Measurements from ENCODE around the gene SPATA45.
A peak's percentile ranks its signal among the peaks of the same experiment; 100 is the strongest.
"Not testable (repeated sequence)": the region's sequence is repeated elsewhere in the genome, so short reads cannot be mapped to it uniquely, and the experiment has no call there.

The SPATA45 gene

DNA sequence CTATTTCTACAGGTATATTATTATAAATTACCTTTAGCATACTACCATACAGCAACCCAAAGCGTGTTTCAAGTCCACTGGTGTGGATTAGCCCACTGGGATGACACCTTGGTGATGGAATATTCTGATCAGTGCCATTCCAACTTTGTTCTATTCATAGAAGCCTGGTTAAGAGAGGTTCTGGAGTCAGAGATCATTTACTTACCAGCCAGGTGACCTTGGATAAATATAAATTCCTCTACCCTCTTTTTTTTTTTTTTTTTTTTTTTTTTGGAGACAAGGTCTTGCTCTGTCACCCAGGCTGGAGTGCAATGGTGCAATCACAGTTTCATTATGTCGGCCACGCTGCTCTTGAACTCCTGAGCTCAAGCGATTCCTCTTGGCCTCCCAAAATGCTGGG lies at the start of gene SPATA45:
Gene SPATA45 (minus strand): TSS at position 101 of the 400 bp plus-strand sequence. CDS start 11,500 bp downstream, outside the sequence.
- DNase-seq (ENCODE audit: low spot score): no peak

DNA sequence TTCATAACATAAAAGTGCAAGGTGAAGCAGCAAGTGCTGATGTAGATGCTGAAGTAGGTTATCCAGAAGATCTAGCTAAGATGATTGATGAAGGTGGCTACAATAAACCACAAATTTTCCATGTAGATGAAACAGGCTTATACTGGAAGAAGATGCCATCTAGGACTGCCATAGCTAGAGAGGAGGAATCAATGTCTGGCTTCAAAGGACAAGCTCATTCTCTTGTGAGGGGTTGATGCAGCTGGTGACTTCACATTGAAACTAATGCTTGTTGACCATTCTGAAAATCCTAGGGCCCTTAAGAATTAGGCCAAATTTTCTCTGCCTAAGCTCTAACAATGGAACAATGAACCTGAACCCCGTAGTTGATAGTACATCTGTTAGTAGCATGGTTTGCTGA lies 44.7 kb upstream of the SPATA45 start:
- no peak for DNase-seq (ENCODE audit: low spot score)

DNA sequence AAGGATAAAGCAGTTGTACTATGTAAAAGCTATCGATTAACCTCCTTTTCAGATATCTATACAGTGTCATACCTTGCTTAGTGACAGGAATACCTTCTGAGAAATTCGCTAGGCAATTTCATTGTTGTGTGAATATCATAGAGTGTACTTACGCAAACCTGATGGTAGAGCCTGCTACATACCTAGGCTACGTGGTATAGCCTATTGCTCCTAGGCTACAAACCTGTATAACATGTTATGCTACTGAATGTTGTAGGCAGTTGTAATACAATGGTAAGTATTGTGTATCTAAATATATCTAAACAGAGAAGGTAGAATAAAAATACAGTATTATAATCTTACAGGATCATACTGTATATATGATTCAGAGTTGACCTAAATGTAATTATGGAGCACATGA lies 37.1 kb upstream of the SPATA45 start:
- DNase-seq (ENCODE audit: low spot score): no peak

DNA sequence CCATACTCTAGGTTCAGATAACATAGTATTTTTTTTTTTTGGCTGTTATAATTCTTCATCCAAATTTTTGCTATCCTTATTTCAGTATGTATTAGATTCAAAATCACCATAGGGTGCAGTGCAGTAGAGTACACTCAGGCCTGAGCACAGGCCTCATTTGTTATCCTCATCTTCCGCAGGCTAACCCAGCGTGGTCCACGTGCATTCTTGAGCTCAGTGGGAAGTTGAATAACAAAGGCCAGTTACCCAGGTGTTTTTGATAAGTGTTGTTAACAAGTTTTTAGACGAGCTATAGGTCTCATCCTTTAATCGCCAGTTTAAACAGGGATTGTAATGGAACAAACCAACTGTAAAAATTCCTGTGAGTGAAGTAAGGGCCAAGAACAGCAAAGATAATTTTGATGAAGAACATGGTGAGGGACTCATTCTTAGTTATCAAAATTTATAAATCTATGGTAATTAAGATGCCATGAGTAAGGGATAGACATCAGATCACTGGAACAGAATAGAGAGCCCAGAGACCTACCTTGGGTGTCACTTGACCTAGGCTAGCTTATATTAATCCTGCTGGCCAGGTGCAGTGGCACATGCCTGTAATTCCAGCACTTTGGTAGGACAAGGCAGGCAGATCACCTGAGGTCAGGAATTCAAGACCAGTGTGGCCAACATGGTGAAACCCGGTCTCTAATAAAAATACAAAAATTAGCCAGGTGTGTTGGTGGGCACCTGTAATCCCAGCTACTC lies 32.7 kb upstream of the SPATA45 start:
- DNase-seq (ENCODE audit: low spot score): no peak

DNA sequence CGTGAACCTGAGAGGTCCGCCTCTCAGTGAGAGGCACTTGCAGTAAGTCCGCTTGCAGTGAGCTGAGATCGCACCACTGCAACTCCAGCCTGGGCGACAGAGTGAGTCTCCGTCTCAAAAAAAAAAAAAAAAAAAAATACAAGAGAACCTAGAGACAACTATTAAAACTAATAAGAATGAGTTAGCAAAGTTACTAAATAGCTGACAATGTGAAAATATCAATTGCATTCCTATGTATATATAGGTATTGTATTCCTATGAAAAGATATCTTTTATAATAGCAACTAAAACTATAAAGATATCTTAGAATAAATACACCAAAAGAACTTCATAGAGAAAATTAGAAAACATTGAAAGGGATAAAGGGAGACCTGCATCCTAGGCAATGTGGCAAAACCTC lies 31.0 kb upstream of the SPATA45 start:
- no peak for DNase-seq (ENCODE audit: low spot score)

DNA sequence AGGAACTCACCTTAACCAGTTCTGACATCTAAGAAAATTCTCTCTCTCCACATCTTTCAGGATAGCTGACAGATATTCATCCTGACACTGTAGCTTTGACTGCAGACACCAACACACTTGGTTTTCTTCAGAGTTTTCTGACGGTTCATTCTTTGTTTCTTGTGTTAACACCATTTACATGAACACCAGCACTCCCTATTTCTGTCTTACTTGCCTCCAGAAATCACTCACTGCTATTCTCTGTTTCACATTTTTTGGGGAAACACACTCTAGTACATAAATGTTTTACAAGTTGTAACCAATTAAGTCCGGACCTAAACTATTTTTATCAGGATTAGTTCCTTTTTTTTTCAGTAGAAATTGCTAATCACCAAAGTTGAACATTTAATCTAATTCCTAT lies 26.1 kb upstream of the SPATA45 start:
- no peak for DNase-seq (ENCODE audit: low spot score)

DNA sequence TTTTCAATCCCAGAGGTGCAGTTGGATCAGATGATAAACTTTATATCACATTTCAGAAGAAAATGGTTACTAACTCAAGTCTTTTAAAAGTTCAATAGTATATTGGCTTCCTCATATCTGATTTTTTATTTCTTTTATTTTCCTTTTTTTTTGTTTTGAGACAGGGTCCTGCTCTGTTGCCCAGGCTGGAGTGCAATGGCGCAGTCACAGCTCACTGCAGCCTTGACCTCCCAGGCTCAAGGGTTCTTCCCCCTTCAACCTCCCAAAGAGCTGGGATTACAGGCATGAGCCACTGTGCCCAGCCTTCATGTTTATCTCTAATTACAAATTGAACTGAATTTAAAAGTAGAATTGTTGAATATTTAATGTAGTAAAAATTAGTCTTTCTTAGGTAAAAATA lies 24.5 kb upstream of the SPATA45 start:
- DNase-seq (ENCODE audit: low spot score): no peak

DNA sequence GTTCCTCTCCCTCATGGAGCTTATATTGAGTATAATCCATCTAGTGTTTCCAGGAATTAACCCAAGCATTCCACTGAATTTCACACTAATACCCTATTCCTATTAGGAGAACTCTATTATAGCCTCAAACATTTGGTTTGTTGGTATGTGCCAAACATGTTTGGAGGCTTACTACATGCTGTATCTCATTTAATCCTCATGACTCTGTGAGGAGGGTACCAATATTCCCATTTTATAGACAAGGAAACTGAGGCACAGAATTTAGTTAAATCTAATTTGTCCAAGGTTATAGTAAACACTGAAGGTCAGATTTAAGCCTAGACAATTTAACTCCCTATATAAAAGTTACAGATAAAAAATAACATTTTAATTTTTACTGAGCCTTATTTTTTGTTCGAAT lies 19.7 kb upstream of the SPATA45 start:
- no peak for DNase-seq (ENCODE audit: low spot score)

DNA sequence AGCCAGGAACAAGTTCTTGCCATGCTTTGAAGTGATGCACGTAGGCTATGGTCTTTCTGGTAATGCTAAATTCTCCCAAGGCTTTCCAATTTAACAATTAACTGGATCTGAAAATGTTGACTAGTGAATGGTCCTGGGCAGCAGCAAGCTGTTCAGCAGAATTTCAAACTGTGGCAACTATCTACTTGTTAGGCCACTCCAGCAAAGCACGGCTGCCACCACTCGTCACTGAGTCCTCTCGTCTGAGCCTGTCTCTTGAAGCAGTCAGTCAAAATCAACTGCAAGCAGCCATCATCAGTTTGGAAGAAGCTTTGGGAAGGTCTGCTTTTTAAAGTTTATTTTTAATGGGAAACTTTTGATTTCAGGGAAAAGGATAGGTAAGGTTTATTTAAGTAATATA lies 16.8 kb upstream of the SPATA45 start:
- DNase-seq (ENCODE audit: low spot score): no peak

DNA sequence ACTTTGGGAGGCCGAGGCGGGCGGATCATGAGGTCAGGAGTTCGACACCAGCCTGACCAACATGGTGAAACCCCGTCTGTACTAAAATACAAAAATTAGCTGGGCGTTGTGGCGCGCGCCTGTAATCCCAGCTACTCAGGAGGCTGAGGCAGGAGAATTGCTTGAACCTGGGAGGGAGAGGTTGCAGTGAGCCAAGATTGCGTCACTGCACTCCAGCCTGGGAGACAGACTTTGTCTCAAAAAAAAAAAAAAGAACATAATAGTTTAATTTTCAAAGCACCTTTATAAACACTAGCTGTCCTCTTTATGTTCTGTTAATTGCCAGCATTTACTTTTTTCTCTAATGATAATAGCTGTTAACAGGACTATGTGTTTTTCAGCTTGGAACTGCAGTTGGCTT lies 15.9 kb upstream of the SPATA45 start:
- DNase-seq (ENCODE audit: low spot score): not testable (repeated sequence)

DNA sequence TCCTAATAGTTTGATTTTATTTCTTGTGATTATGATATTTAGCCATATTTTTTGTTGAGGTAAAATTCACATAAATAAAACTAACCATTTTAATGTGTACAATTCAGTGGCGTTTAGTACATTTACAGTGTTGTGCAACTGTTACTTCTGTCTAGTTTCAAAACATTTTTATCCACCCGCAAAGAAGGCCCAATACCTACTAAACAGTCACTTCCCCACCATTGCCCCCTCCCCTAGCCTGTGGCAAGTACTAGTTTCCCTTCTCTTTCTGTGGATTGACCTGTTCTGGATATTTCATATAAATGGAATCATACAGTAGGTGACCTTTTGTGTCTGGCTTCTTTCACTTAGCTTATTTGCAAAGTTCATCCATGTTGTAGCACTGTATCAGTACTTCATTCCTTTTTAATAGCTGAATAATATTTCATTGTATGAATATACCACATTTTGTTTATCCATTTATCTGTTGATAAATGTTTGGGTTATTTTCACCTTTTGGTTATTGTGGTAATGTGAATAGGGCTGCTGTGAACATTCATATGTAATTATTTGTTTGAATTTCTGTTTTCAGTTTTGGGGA lies 14.8 kb upstream of the SPATA45 start:
- no peak for DNase-seq (ENCODE audit: low spot score)

DNA sequence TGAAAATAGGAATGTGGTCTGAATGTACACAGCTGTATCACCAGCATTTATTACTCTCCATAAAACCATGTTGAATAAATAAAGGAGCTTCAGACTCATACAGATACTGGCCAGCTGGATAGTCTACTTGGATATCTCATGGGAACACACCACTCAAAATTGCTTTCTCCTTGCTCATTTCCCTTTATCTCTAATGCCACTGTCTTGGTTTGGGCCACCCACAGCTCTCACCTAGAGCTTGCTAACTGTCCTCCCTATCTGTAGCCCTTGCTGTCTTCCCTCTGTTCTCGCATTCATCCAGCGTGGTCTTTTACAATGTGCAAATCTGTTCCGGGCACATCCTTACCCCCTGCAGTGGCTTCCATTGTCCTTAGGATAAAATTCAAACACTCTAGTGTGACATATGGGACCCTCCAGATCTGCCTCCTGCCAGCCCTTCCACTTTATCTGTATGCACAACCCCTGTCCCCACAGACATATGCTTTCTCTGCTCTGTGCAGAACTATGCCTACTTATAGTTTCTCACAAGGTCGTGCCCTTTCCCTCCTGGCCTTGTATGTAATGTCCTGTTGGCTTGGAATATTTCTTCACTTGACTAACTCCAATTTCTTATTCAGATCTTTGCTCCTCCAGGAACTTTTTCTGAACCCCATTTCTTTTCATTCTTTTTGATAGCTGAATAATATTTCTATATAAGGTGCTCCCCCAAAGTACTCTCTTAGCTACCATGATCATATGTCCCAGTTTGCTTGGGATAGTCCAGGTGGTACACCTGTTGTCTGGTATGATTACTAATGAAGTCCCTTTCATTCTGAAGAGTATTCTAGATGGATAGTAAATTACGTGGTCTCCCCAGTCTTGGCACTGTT lies 13.5 kb upstream of the SPATA45 start:
- peak; percentile 41 for DNase-seq (ENCODE audit: low spot score)

DNA sequence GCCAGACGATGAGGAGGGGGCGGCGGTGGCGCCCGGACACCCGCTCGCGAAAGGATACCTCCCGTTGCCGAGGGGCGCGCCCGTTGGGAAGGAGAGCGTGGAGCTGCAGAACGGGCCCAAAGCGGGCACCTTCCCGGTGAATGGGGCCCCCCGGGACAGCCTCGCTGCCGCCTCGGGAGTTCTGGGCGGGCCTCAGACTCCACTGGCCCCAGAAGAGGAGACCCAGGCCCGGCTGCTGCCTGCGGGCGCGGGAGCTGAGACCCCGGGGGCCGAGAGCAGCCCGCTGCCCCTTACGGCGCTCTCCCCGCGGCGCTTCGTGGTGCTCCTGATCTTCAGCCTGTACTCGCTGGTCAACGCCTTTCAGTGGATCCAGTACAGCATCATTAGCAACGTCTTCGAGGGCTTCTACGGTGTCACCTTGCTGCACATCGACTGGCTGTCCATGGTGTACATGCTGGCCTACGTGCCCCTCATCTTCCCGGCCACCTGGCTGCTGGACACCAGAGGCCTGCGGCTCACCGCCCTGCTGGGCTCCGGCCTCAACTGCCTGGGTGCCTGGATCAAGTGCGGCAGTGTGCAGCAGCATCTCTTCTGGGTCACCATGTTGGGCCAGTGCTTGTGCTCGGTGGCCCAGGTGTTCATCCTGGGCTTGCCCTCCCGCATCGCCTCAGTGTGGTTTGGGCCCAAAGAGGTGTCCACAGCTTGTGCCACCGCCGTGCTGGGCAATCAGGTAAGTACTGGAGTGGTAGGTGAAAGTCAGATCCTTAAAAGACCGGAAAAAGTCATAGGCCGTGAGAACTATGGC lies 11.2 kb upstream of the SPATA45 start:
- peak; percentile 56 for DNase-seq (ENCODE audit: low spot score)

DNA sequence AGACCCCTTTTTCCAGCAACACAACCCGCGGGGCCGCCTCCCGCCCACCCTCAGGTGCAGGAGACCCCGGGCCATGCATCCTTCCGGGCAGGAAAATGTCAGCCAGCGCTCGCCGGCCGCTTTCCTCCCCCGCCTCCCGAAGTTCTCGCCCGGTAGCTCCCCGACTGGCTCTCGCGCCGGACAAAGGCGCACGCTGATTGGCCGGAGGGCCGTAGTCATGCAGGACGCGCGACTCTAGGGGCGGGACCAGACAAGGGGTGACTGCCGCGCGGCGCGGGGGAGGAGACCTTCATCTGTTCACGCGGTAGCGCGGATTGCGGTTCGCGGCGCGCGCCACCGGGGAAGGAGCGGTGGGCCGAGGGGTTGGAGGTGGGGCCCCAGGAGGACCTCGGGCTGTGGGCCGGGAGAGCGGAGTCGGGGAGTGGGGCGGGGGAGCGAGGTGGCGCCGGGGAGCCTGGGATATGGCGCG lies 10.6 kb upstream of the SPATA45 start, which contains the start of gene FLVCR1:
Gene FLVCR1 (plus strand): TSS at position 284 of the 469 bp plus-strand sequence. CDS start 178 bp downstream, at position 462.
- DNase-seq (ENCODE audit: low spot score): peak; percentile 97

DNA sequence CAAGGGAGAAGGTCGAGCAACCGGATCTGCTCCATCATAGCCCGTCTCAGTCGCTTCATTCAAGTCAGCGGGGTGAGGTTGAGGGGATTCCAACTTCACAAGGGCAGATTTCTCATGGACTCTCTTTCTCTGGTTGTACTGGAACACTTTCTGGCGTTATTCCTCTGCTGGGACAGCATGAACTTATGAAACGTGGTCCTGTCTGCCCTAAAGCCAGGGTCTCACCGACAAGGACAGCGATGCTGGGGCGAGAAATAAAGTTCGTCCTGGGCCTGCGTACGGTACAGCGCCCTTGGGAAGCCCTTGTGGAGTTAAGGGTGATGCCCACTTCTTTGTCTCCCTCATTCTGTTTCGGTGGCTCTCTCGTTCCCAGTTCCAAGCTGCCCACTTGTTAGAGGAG lies 9.3 kb upstream of the SPATA45 start:
- DNase-seq (ENCODE audit: low spot score): no peak

DNA sequence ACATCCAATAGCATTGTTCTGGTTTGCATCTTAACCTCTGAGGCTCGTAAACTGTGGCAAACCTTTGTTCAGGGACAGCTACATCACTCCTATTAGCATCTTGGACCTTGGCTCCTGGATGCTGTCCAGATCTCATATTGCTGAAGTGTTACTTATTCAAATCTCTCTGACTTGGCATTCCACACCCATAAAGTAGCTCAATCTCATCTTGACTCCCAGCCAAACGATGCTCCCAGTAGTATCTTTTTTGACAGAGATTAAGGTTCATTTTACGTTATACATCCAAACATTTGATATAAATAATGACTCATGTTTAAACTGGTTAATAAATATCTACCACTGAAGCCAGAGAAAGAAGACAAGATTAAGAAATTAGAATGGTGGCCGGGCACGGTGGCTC lies 6.2 kb upstream of the SPATA45 start:
- no peak for DNase-seq (ENCODE audit: low spot score)

DNA sequence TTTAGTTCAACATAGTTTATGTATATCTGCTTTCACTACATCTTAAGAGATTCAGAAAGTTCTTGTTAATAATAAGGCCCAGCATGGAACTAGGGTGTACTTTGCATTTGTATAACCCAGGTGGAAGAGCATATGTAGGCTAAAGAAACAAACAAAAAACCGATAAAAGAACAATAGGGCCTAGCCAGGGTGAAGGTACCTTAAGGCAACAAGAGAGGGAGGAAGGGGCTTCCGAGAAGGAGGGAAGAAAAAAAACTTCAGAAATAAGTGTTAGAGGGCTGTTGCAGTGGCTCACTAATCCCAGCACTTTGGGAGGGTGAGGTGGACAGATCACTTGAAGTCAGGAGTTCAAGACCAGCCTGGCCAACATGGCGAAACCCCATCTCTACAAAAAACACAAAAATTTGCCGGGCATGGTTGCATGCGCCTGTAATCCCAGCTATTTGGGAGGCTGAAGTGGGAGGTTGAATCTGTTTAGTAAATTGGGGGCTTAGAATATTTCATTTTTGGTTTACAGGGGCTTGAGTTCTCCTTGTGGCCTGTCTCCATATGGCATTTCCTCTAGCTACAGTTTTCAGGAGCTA lies 4.7 kb upstream of the SPATA45 start:
- DNase-seq (ENCODE audit: low spot score): no peak

DNA sequence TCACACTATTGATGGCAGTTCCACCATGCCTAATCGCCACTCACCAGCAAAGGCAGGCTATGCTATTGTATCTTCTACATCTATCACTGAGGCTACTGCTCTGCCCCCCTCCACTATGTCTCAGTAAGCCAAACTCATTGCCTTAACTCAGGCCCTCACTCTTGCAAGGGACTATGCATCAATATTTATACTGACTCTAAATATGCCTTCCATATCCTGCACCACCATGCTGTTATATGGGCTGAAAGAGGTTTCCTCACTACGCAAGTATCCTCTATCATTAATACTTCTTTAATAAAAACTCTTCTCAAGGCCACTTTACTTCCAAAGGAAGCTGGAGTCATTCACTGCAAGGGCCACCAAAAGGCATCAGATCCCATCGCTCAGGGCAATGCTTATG lies 2.9 kb downstream of the SPATA45 start:
- not testable (repeated sequence) for DNase-seq (ENCODE audit: low spot score)

DNA sequence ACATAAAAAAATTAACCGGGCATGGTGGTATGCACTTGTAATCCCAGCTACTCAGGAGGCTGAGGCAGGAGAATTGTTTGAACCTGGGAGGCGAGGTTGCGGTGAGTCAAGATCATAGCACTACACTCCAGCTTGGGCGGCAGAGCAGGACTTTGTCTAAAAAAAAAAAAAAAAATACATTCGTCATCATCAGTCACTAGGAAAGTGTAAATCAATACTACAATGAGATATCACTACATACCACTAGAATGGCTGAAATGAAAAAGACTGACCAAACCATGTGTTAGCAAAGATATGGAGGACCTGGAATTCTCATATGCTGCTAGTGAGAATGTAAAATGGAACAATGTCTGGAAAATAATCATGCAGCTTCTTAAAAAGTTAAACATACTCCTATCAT lies 9.3 kb downstream of the SPATA45 start:
- no peak for DNase-seq (ENCODE audit: low spot score)

DNA sequence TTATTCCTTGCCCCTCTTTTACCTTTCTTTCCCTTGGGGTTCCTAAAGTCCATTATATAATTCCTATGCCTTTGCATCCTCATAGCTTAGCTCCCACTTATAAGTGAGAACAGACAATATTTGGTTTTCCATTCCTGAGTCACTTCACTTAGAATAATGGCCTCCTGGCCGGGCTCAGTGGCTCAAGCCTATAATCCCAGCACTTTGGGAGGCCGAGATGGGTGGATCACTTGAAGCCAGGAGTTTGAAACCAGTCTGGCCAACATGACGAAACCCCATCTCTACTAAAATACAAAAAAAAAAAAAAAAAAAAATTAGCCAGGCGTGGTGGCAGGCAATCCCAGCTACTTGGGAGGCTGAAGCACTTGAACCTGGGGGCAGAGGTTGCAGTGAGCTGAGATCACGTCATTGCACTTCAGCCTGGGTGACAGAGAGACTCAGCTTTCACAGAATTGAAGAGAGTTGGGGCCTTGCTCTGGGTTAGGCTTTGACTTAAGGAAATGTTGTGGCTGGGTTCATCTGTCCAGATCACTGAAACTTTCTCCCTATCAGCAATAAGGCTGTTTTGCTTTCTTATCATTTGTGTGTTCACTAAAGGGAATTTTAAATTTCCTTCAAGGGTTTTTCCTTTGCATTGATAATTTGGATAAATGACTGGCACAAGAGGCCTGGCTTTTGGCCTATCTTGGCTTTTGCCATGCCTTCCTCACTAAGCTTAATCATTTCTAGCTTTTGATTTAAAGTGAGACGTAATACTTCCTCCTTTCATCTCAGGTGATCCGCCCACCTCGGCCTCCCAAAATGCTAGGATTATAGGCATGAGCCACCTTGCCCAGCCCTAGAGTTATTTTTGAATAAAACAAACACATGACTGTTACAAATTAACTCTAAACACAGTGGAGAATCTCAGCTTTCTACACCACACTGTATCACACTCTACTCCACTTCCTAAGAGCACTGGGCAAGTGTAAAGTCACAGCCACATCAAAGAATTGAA lies 13.9 kb downstream of the SPATA45 start:
- not testable (repeated sequence) for DNase-seq (ENCODE audit: low spot score)
